Prostate gland (tissue), 2 donors: Measurements from ENCODE around the gene TMEM126B. TPM values are rescaled to one million over a fixed set of nuclear protein-coding genes. Genes with fewer than 3 reads are reported as not detected.

Experiments used
- DNase-seq: peaks from one replicate; pipeline ENCODE4 v3.0.0-alpha.2; 2019; ENCODE audit warnings: low spot score
- H3K27ac ChIP-seq, 2 donors: fragments of 200-600 bp; sonication (generic); 2 replicates each; pipeline ENCODE4 v1.5.1; 2017 to 2019
- H3K27me3 ChIP-seq: fragments of 200-600 bp; sonication (generic); replicated peaks from 2 replicates; pipeline ENCODE4 v1.5.1; 2019; ENCODE audit not compliant: insufficient read depth
- H3K36me3 ChIP-seq, 2 donors: fragments of 200-600 bp; sonication (generic); 1 replicate in 1 of 2; 2 replicates in 1 of 2; pipeline versions ENCODE4 v1.5.1 to v1.8.1; 2017 to 2019
- H3K4me1 ChIP-seq: fragments of 200-600 bp; sonication (generic); replicated peaks from 2 replicates; pipeline ENCODE4 v1.5.1; 2019
- H3K4me3 ChIP-seq, 2 donors: fragments of 200-600 bp; sonication (generic); 2 replicates each; pipeline ENCODE4 v1.5.1; 2017 to 2019
- H3K9me3 ChIP-seq: fragments of 200-600 bp; sonication (generic); 2 replicates; pipeline ENCODE4 v1.5.1; 2017
- CTCF ChIP-seq, 4 experiments: fragments of 200-600 bp in 2 of 4; fragments of 450-650 bp in 2 of 4; sonication (generic) in 2 of 4; IDR thresholded peaks; 1 replicate in 3 of 4; 2 replicates in 1 of 4; pipeline ENCODE4 v1.5.1; 2016 to 2019; ENCODE audit warnings: antibody characterized with exemption in 4 of 4, mild to moderate bottlenecking in 2 of 4, moderate library complexity in 2 of 4
- POLR2A ChIP-seq: fragments of 450-650 bp; IDR thresholded peaks from one replicate; pipeline ENCODE4 v1.6.1; 2016; ENCODE audit warnings: antibody characterized with exemption, mild to moderate bottlenecking
- POLR2AphosphoS5 ChIP-seq: sonication (generic); formaldehyde crosslinking; IDR thresholded peaks from one replicate; pipeline ENCODE4 v1.6.1; 2017; ENCODE audit warnings: antibody characterized with exemption
- whole genome bisulfite sequencing: methylation state at CpG from one replicate; pipeline ENCODE4 v1.1.5; 2018; 5-methylcytosine and 5-hydroxymethylcytosine counted together
- intact Hi-C: fragments of 100-400 bp; cut with DNase I; formaldehyde crosslinking; loops from one replicate; pipeline ENCODE4 v1.14.2; 2022
- total RNA-seq, 2 donors: library from RNA; depleted of rRNA; stranded (reverse); fragments of >200 nt; gene quantifications; one replicate each; pipeline ENCODE4 v1.1.0, GENCODE V29; 2016

The TMEM126B gene
- total RNA-seq: 10 to 100 TPM; 30.0 to 38.3 TPM

GRCh38 chr11:85627998-85628770, at the start of gene TMEM126B:
TMEM126B (plus strand) TSS chr11:85628593; CDS start chr11:85628608, 15 bp downstream.
- Histone ChIP-seq H3K4me3 (peak within 1 kb of the TSS; percentile 59 to 66), H3K27me3 (no peaks in the 10 kb centered on the region), H3K27ac (peak within 1 kb of the TSS; percentile 89 to 92), H3K9me3 (no peaks in the 10 kb centered on the region), H3K4me1 (no peaks in the 10 kb centered on the region), H3K36me3 (no peaks in the 10 kb centered on the region)
- peak; percentile 99 for DNase-seq
- peak; percentile 94 for TF ChIP-seq POLR2A
- peak in 1 of 4 experiments; percentile 20 for TF ChIP-seq CTCF (IDR thresholded peaks at IDR 0.05)
- peak; percentile 97 for TF ChIP-seq POLR2AphosphoS5
- under 1% methylated on average over 41 of the region's 41 CpGs for WGBS
- intact Hi-C loops: loop anchor here (2.0 to 5.0 kb wide), 3 partner anchors 19 to 59 kb away; partner anchors contain the start of genes CCDC89, CREBZF and TMEM126A

GRCh38 chr11:85582111-85582510, 46.3 kb upstream of the TMEM126B start:
- Histone ChIP-seq H3K36me3 (no peaks in the 10 kb centered on the region), H3K27me3 (no peaks in the 10 kb centered on the region), H3K27ac (no peak overlapping the region), H3K4me3 (no peak overlapping the region), H3K9me3 (no peaks in the 10 kb centered on the region), H3K4me1 (no peaks in the 10 kb centered on the region)
- TF ChIP-seq POLR2A (no peak), CTCF (IDR thresholded peaks at IDR 0.05) (no peak), POLR2AphosphoS5 (no peak)
- WGBS: 86% methylated on average over 2 of the region's 2 CpGs
- intact Hi-C loops: no loop called here
- no peak for DNase-seq

GRCh38 chr11:85589373-85589772, 39.0 kb upstream of the TMEM126B start:
- no peak overlapping the region for H3K4me3 ChIP-seq
- no peaks in the 10 kb centered on the region for H3K4me1 ChIP-seq
- no peaks in the 10 kb centered on the region for H3K9me3 ChIP-seq
- H3K27me3 ChIP-seq: no peaks in the 10 kb centered on the region
- H3K36me3 ChIP-seq: no peaks in the 10 kb centered on the region
- intact Hi-C loops: no loop called here
- no peak for DNase-seq
- TF ChIP-seq CTCF (IDR thresholded peaks at IDR 0.05) (no peak), POLR2AphosphoS5 (no peak), POLR2A (no peak)
- no peak overlapping the region for H3K27ac ChIP-seq
- 83% methylated on average over 3 of the region's 3 CpGs for WGBS

- Histone ChIP-seq H3K27me3 (no peaks in the 10 kb centered on the region), H3K4me3 (no peak overlapping the region), H3K4me1 (no peaks in the 10 kb centered on the region), H3K27ac (no peak overlapping the region), H3K36me3 (no peaks in the 10 kb centered on the region), H3K9me3 (no peaks in the 10 kb centered on the region)
- DNase-seq: no peak
- intact Hi-C loops: no loop called here
- TF ChIP-seq CTCF (IDR thresholded peaks at IDR 0.05): peak in 2 of 4 experiments; percentile 14 to 20
- no peak for TF ChIP-seq POLR2AphosphoS5
- TF ChIP-seq POLR2A: no peak
- WGBS: 72% methylated on average over 4 of the region's 4 CpGs
These were observed 37.4 kb upstream of the TMEM126B start for GRCh38 chr11:85590848-85591483.
